LoVo (cell line): ENCODE data around the gene CACNA1H.
A peak's percentile ranks its signal among the peaks of the same experiment; 100 is the strongest.
"Not testable (repeated sequence)": the region's sequence is repeated elsewhere in the genome, so short reads cannot be mapped to it uniquely, and the experiment has no call there.

Experiments used
- DNase-seq: peaks from one replicate; pipeline ENCODE4 v3.0.0-alpha.2; 2016; ENCODE audit warnings: low spot score

The CACNA1H gene

GRCh38 chr16:1175566-1176279 is 22.8 kb downstream of the CACNA1H start:
- no peak for DNase-seq

DNA sequence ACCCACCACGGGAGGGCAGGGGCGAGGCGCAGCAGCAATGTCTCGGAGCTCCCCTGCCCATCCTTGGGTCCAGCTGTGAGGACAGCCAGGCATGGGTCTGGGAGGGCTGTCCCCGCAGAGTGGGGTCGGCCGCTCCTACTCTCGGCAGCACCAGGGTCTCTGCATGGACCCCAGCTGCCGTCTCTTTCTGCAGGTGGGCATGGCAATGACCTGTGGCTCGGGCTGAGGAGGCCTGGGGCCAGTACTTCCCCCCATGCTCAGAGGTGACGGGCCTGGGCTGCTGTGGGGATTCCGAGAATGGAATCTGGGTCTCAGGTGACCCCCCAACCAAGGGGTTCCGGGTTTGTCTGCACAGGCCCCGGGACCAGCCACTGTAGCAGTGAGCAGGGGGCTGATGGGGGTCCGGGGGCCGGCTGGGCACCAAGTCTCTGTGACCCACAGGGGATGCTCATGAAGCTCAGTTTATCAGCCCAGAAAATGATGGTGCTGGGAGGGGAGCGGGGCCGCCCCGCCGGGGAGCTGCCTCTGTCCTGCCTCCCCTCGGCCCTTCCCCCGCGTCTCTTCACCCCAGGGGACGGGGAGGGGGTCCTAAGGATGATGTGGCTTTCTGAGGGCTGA is 23.5 kb downstream of the CACNA1H start:
- no peak for DNase-seq

GRCh38 chr16:1177053-1177452 is 24.1 kb downstream of the CACNA1H start:
- DNase-seq, result no peak

GRCh38 chr16:1177750-1178149 is 24.8 kb downstream of the CACNA1H start:
- no peak for DNase-seq

DNA sequence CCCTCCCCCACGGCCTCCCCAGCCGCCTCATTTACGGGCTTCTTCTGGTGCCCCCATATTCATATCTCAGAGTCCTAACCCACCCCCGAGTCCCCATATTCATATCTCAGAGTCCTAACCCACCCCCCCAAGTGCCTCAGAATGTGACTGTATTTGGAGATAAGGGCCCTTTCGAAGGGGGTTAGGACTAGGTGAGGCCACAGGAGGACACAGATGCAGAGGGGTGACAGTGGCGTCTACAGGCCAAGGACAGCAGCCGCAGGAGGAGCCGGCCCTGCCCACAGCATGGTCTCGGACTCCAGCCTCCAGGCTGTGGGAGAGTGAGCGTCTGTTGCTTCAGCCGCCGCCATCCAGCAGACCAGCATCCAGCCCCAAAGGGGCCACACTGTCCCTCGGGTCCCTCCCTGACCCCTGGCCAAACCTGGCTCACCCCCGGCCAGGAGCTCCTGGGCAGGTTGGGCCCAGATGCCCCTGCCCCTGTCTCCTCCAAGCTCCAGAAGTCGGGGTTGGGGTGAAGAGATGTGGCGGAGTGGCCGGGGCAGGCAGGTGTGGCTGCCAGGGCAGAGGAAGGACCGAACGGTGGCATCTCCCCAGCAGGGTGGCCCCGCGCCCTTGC is 25.5 kb downstream of the CACNA1H start:
- no peak for DNase-seq

DNA sequence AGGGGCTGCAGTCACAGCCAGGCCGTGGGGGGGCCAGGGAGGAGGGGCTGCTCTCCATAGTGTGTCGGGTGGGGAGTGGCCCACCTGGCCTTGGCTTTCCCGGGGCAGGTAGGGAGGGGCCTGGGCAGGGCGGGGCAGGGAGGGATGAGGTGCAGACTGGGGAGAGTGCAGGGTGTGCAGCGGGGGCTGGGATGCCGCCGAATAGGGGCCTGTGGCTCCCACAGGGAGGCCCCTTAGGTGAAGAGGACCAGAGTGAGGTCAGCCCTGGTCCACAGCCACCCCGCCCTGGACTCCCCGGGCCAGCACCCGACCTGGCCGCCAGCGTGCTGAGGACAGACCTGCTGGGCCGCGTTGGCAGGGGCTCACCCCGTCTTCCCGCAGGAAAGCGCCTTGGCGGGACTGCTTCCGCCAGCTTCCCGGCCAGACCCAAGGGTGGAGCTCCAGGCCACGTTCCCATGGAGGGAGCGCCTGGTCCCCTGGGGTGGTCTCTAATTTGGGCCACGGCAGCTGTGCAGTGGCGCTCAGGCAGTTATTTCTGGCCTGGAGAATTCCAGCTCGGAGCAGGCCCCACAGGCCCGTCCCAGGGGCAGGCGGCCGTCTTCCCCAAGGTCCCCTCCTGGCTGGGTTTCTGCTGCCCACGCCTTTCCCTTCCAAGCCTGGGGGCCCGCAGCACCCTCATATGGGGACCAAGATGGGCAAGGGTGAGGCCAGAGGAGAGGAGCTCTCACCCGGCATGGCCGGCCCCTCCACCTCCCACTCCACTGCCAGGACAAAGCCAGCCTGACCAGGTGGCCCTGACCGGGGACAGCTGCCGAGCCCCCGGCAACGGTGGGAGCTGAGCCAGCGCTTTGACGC is 27.9 kb downstream of the CACNA1H start:
- DNase-seq, result no peak

GRCh38 chr16:1181404-1182315 is 28.8 kb downstream of the CACNA1H start:
- DNase-seq, result no peak

GRCh38 chr16:1182316-1182671 is 29.4 kb downstream of the CACNA1H start:
- peak; percentile 19 for DNase-seq

DNA sequence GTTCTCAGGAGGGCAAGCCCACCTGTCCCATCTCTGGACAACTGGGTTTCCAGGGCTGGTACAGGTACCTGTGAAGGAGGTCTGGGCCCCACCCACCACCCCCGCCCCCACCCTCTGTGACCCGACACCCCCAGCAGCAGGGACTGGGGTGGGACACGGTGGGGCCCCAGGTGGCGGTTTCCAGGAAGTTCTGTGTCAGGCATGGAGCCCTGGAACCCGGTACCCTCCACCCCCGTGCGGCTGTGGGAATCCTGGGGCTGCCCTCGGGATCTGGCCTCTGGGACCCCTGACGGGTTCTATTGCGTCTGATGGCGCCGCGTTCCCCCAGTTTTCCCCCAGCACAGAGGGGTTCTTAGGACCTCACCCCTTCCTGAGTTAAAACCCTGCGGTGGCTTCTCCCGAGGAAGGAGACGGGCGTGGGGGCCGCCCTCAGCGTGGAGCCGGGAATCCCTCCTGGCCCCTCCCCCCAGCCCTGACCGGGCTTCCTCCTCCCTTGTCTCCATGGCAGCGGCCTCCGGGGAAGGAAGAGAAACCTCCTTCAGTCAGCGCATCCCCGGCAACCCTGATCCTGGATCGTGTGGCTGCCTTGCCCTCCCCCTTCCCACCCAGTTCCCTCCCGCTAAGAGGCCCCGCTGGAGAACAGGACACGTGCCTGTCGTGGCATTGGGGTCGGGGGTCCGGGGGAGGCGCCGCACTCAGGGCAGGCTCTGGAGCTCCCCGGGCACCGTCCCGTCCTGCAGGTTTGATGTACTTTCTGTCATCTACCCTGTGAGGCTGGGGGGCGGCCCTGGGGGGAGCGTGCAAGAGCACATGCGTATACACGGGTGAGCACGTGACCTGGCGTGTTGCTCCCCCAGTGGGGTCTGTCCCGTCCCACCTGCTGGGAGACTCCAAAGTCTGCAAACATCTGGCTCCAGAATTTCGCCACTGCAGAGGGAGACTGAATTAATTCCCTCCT is 30.3 kb downstream of the CACNA1H start:
- DNase-seq, result no peak

DNA sequence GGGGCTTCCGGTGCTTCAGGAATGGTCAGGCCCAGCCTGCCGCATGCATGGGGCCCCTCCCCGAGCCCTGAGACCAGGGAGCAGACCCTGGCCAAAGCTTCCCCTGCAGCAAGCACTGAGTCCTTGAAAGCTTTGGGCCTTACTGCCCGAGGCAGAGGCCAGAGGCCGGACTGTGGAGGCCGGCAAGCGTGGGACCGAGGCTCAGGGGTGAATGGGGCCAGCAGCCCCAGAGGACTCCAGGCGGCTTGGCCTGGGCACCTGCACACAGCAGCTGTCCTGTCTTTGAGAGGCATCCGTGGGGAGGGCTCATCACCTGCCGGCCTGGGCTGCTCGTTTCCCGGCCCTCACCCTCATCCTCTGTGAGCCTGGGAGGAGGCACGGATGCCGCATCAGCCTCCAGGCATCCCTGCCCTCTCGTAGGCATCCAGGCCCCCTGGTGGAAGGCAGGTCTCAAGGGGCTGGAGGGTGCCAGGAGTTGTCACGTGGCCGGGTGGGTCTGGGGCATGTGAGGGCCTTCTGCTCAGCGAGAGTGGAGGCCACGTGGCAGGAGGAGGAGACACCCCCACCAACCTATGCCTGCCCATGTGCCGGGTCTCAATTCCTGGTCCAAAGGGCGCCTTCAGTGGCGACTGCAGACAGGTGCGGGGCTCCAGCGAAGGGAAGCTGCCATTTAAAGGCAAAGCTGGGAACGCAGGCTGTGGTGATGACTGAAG is 31.4 kb downstream of the CACNA1H start:
- no peak for DNase-seq

DNA sequence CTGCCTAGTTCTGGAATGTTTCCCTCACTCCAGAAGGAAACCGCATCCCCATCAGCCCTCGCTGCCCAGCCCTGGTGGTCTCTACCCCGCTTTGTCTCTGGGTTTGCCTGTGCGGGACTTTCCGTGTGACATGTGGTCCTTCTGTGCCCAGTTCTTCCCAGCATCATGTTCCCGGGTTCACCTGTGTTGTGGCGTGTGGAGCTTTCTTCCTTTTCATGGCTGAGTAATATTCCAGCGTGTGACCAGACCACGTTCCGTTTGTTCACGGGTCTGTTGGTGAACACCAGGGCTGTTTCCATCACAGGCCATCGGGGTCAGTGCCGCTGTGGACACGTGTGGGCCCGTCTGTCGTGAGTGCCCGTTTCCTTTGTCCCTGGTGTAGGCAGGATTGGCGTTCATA is 32.1 kb downstream of the CACNA1H start:
- DNase-seq, result no peak

DNA sequence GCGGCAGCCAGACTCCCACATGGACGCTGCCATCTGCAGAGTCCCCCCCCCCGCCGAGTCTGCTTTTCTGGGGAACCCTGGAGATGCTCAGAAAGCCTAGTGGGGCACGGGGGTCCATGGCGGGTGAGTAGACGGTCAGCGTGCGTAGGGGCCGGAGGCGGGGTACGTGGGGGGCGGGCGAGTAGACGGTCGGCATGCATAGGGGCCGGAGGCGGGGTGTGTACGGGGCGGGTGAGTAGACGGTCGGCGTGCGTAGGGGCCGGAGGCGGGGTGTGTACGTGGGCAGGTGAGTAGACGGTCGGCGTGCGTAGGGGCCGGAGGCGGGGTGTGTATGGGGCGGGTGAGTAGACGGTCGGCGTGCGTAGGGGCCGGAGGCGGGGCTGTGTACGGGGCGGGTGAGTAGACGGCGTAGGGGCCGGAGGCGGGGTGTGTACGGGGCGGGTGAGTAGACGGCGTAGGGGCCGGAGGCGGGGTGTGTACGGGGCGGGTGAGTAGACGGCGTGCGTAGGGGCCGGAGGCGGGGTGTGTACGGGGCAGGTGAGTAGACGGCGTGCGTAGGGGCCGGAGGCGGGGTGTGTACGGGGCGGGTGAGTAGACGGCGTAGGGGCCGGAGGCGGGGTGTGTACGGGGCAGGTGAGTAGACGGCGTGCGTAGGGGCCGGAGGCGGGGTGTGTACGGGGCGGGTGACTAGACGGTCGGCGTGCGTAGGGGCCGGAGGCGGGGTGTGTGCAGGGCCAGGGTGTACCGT is 32.7 kb downstream of the CACNA1H start:
- not testable (repeated sequence) for DNase-seq

- DNase-seq, result peak; percentile 51
These were observed 35.7 kb downstream of the CACNA1H start for GRCh38 chr16:1188432-1189189.

GRCh38 chr16:1189455-1189854 is 36.5 kb downstream of the CACNA1H start:
- no peak for DNase-seq

- not testable (repeated sequence) for DNase-seq
These were observed 37.9 kb downstream of the CACNA1H start for GRCh38 chr16:1190789-1191188.

DNA sequence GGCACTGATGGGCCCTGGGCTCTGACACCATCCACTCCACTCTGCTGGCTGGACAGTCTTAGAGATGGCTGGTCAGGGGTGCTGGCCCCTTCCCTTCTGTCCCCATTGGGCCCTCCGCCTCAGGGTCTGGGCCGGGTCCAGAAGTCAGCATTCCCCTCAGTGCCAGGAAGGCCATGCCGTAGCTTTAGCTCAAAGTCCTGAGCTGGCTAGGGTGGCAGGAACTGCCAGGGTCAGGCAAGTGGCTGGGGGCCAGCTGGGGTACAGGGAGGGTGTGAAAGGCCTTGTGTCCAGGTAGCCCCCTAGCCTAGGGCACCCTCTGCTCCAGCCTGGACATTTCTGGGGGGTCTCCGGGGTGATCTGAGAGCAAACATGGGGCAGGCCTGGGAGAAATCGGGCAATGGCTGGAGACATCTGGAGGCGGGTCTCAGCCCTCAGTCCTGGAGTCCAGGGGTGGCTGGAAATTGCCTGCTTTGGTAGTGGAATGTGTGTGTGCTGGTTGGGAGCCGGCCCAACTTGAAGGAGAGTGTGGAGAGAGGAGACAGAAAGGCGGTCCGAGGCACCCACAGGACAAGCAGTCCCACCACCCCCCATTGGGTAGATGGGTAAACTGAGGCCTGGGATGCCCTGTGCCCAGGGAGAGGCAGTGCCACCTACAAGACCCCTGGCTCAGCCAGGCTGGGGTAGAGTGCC is 39.6 kb downstream of the CACNA1H start:
- no peak for DNase-seq

DNA sequence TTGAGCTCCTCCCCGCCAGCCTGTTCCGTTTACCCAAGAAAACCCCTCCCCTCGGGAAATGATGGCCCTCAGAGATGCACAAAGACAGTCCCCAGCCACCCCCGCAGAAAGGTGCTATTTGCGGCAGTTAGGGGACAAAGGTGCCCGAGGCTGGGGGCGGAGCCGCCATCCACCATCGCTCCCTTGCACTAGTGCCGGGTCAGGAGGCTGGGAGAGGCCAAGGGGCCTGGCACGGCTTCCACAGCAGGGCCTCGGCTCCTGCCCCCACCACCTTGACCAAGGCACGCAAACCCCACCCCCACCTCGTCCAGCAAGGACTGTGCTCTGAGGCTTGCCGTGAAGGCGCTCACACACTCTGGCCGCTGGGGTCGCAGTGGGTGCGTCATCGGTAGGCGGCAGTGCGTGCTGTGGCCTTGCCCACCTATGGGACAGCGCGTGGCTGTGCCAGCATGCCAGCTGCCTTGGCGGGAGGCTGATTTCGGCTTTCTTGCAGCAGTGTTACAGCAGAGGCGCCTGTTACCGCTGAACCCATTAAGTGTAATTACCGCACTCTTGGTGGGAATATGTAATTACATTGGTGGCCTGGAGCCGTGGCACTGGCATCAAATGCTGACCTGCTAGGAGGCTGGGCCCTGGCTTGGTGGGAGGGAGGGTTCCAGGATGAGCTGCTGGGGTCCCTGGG is 40.4 kb downstream of the CACNA1H start:
- DNase-seq, result peak; percentile 27
